Measurements from ENCODE around the gene FOXP1. TPM values are rescaled to one million over a fixed set of nuclear protein-coding genes. Genes with fewer than 3 reads are reported as not detected.

The FOXP1 gene
- total and polyA plus RNA-seq, 8 donors = 95.1 to 143 (median 123) TPM

DNA sequence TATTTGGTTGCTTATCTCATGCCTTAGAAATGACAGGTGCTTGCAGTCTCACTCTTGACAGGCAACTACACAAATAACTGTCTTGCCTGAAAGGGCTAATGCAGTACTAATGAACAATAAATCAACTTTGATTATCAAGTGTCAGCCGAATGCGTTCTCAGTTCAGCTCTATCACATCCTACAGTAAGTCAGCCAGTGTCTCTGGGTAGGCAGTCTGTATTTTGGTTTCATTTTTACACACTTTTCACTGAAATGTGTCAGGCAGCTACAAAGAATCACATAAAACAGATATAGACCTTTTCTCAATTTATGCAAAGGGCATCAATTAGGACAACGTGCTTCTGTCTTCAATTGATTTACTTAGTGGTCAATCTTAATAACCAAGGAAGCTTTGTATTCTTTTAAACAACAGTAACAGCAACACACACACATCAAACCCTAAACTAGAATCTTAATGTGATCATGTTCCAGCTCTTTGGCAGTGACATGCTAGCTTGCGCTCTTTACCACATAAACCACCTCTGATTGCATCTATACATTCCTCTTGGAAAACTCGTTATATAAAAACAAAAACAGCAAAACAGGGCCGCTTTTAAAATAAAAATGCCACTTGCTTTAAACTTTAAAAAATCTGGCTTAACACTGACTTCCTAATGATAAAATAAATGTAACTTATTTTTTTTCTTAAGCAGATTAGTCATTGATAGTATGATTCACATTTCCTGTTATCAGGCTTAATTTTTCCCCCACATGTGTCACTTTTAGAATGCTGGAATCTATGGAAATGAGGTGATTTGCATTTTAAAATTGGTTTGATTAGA lies 520.4 kb downstream of the FOXP1 start:
- Histone ChIP-seq H3K4me1 (peaks cover 31 to 78% of the 10 kb centered on the region in 2 donors), H3K27ac (peak overlapping the region; percentile 94 to 96), H3K4me3 (peak overlapping the region; percentile 46 to 72), H3K9me3 (no peaks in the 10 kb centered on the region), H3K36me3 (no peaks in the 10 kb centered on the region), H3K27me3 (no peaks in the 10 kb centered on the region)
- ATAC-seq (peak; percentile 3), DNase-seq (no peak)
- no peak for TF ChIP-seq CTCF (IDR thresholded peaks at IDR 0.05)
- intact Hi-C loops (cut with DNase I) = no loop called here

DNA sequence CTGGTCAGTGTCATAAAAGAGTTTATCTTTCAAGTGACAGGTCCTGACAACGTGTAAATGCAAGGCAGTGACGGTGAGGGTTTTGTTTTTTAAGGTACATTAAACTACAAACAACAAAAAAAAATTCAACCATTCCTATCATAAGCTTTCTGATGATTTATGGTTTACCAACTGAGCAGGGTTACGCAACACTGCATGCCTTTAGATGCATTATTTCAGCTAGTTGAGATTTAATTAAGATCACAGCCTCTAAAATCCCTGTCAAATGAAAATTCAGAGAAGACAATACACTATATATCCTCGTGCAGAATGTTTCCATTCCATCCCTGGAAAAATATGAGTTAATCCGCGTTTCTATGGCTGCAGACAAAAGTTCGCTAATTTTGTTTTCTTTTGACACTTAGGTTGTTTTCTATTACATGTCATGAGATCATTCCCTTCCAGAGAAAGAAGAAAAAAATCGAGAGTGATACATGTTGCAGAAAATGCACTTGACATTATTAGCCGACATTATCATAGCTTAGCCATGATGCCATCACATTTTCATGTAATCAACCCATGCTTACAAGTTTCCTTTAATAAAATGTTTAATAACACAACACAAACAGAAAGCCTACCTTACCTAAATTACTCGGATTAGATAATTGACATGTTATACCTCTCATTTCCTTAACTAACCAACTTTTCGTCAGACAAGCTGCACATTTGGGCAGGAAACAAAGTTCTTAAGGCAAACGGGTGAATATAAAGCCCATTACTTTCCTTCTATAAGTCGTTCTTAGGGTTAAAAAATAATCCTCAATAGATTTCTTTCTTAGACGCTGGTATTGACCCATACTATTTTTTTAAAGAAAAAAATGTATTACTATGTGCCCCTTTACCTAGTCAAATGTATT lies 521.2 kb downstream of the FOXP1 start:
- peak overlapping the region; percentile 46 to 72 for H3K4me3 ChIP-seq
- DNase-seq = no peak
- H3K4me1 ChIP-seq = peaks cover 36 to 72% of the 10 kb centered on the region in 2 donors
- no peaks in the 10 kb centered on the region for H3K36me3 ChIP-seq
- H3K9me3 ChIP-seq = no peaks in the 10 kb centered on the region
- ATAC-seq = no peak
- TF ChIP-seq CTCF (IDR thresholded peaks at IDR 0.05) = no peak
- H3K27ac ChIP-seq = peak overlapping the region; percentile 94 to 96
- H3K27me3 ChIP-seq = no peaks in the 10 kb centered on the region
- intact Hi-C loops (cut with DNase I) = no loop called here

GRCh38 chr3:71061581-71061980 lies 521.9 kb downstream of the FOXP1 start:
- intact Hi-C loops (cut with DNase I) = no loop called here
- peak overlapping the region in 1 of 2 donors; percentile 72 for H3K4me3 ChIP-seq
- H3K36me3 ChIP-seq = no peaks in the 10 kb centered on the region

DNA sequence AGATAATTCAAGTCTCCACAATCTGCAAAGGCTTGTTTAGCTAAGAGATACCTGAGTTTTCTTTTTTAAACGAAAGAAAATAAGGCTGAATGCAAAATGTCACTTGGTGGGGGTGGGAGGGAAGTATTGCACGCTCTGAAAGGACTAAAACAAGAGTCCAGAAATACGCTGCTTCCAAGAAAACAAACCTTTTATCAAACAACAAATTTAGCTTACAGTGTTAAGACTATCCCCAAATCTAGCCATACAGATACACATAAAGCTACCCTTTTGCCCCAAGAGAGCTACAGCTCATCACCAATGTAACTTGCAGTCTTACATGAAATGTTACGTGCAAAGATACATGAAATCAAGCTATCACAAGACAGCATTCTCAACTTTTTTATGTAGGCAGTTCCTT lies 522.5 kb downstream of the FOXP1 start:
- ATAC-seq (no peak), DNase-seq (no peak)
- no peak for TF ChIP-seq CTCF (IDR thresholded peaks at IDR 0.05)
- Histone ChIP-seq H3K9me3 (no peaks in the 10 kb centered on the region), H3K27me3 (no peaks in the 10 kb centered on the region), H3K36me3 (no peaks in the 10 kb centered on the region), H3K27ac (peak overlapping the region; percentile 94 to 96), H3K4me1 (peaks cover 29 to 70% of the 10 kb centered on the region in 2 donors), H3K4me3 (peak overlapping the region in 1 of 2 donors; percentile 9)
- intact Hi-C loops (cut with DNase I) = no loop called here

More at GRCh38 chr3:71061581-71061980, 521.9 kb downstream of the FOXP1 start:
- Histone ChIP-seq H3K27me3 (no peaks in the 10 kb centered on the region), H3K4me1 (peaks cover 29 to 70% of the 10 kb centered on the region in 2 donors), H3K27ac (peak overlapping the region; percentile 94 to 96), H3K9me3 (no peaks in the 10 kb centered on the region)
- TF ChIP-seq CTCF (IDR thresholded peaks at IDR 0.05) = no peak
- ATAC-seq = no peak
- DNase-seq = no peak

- peak overlapping the region; percentile 94 to 96 for H3K27ac ChIP-seq
- H3K4me3 ChIP-seq = no peak overlapping the region
- TF ChIP-seq CTCF (IDR thresholded peaks at IDR 0.05) = no peak
- H3K27me3 ChIP-seq = no peaks in the 10 kb centered on the region
- no peaks in the 10 kb centered on the region for H3K36me3 ChIP-seq
- H3K4me1 ChIP-seq = peaks cover 34 to 70% of the 10 kb centered on the region in 2 donors
- DNase-seq = no peak
- ATAC-seq = no peak
- intact Hi-C loops (cut with DNase I) = no loop called here
- H3K9me3 ChIP-seq = no peaks in the 10 kb centered on the region
Measured at GRCh38 chr3:71060536-71060935, 523.0 kb downstream of the FOXP1 start.
